CD4-positive, alpha-beta T cell (primary cell): ENCODE results near the gene CYP2A7. TPM values are rescaled to one million over a fixed set of nuclear protein-coding genes. Genes with fewer than 3 reads are reported as not detected.
"Not testable (repeated sequence)": the region's sequence is repeated elsewhere in the genome, so short reads cannot be mapped to it uniquely, and the experiment has no call there.

Source experiments
- ATAC-seq: fragments of 200-7000 bp; cut with Tn5 transposase; one replicate; pipeline ENCODE4 v1.10.0; 2022; ENCODE audit warnings: mild to moderate bottlenecking; ENCODE audit not compliant: poor library complexity
- CTCF ChIA-PET: fragments of 350-600 bp; sonication (Branson Sonifier 250); formaldehyde crosslinking; loops from one replicate; lab custom pipeline; 2021; ENCODE audit warnings: antibody characterized with exemption, inconsistent platforms; lab: Charles Lee
- POLR2A ChIA-PET: fragments of 350-600 bp; sonication (Branson Sonifier 250); formaldehyde crosslinking; loops from one replicate; lab custom pipeline; 2021; ENCODE audit warnings: antibody characterized with exemption, inconsistent platforms; lab: Charles Lee
- DNase-seq, 14 experiments: peaks; one replicate each; pipeline ENCODE4 v3.0.0-alpha.2; 2013 to 2020; ENCODE audit warnings: mixed read lengths in 2 of 14
- H3K27ac ChIP-seq, 2 donors: one replicate each; pipeline versions ENCODE4 v1.5.1 to v1.7.0; 2013; ENCODE audit warnings: low read length in 2 of 2, low read depth in 1 of 2, mild to moderate bottlenecking in 1 of 2
- H3K27me3 ChIP-seq, 2 experiments: 1 replicate in 1 of 2; 2 replicates in 1 of 2; pipeline versions ENCODE4 v1.6.1 to v1.7.0; 2013; ENCODE audit warnings: low read length in 2 of 2, control low read depth in 1 of 2, mild to moderate bottlenecking in 1 of 2, moderate library complexity in 1 of 2; ENCODE audit not compliant: insufficient read depth in 2 of 2, control insufficient read depth in 1 of 2
- H3K36me3 ChIP-seq: one replicate; pipeline ENCODE4 v1.6.1; 2013; ENCODE audit warnings: low read length, control low read depth; ENCODE audit not compliant: insufficient read depth
- H3K4me1 ChIP-seq: one replicate; pipeline ENCODE4 v1.6.1; 2013; ENCODE audit warnings: low read length, control low read depth; ENCODE audit not compliant: insufficient read depth
- H3K4me3 ChIP-seq: one replicate; pipeline ENCODE4 v1.5.1; 2013; ENCODE audit warnings: mild to moderate bottlenecking, low read length, moderate library complexity
- H3K9me3 ChIP-seq, 2 experiments: 1 replicate in 1 of 2; 2 replicates in 1 of 2; pipeline versions ENCODE4 v1.6.1 to v1.7.0; 2013; ENCODE audit warnings: low read length in 2 of 2, mild to moderate bottlenecking in 2 of 2, control low read depth in 1 of 2, moderate library complexity in 1 of 2; ENCODE audit not compliant: control insufficient read depth in 1 of 2, insufficient read depth in 1 of 2
- H3K27ac Mint-ChIP-seq: one replicate; pipeline ENCODE4 v1.8.0; 2020; ENCODE audit warnings: mixed read lengths
- H3K27me3 Mint-ChIP-seq: one replicate; pipeline ENCODE4 v1.8.0; 2021; ENCODE audit warnings: mixed read lengths
- H3K36me3 Mint-ChIP-seq: one replicate; pipeline ENCODE4 v1.8.0; 2021; ENCODE audit warnings: low read depth, mixed read lengths
- H3K4me1 Mint-ChIP-seq: one replicate; pipeline ENCODE4 v1.8.0; 2021; ENCODE audit warnings: low read depth, mixed read lengths
- H3K4me3 Mint-ChIP-seq: one replicate; pipeline ENCODE4 v1.8.0; 2020; ENCODE audit warnings: mild to moderate bottlenecking, mixed read lengths
- H3K9me3 Mint-ChIP-seq: one replicate; pipeline ENCODE4 v1.8.0; 2020; ENCODE audit warnings: mixed read lengths
- CTCF ChIP-seq: fragments of 200-600 bp; IDR thresholded peaks from one replicate; pipeline ENCODE4 v1.8.0; 2022; ENCODE audit warnings: antibody characterized with exemption, mild to moderate bottlenecking
- intact Hi-C, 2 experiments: fragments of 100-400 bp; cut with DNase I in 1 of 2; cut with micrococcal nuclease in 1 of 2; formaldehyde crosslinking; loops; one replicate each; pipeline versions ENCODE4 v1.15.1 to v1.9.0; 2023 to 2025; cut with DNase I, micrococcal nuclease
- polyA plus RNA-seq, 2 donors: library from polyadenylated mRNA; unstranded; fragments of 120-200 nt; gene quantifications; one replicate each; pipeline ENCODE4 v1.2.1, GENCODE V29; 2013
- total RNA-seq, 174 experiments: library from RNA in 2 of 174; stranded (reverse) in 2 of 174; gene quantifications; one replicate each; pipeline ENCODE4 v1.2.3 and lab custom pipeline; 2021 to 2026

Gene CYP2A7
- not detected for total RNA-seq
- polyA plus RNA-seq (2013, experiment 1 of 2), result 0.11 TPM
- 0.03 TPM for polyA plus RNA-seq (2013, experiment 2 of 2)
- 0 to 0.13 (median 0) reads per million in 172 experiments for total RNA-seq (lab: John Stamatoyannopoulos, UW)

GRCh38 chr19:40882062-40882461, at the start of gene CYP2A7:
TSS of gene CYP2A7 (minus strand) at chr19:40882231. CDS start at chr19:40882210, 21 bp downstream.
- H3K36me3 Mint-ChIP-seq, H3K27ac ChIP-seq, DNase-seq, H3K4me3 Mint-ChIP-seq, intact Hi-C loops, H3K4me1 ChIP-seq, H3K9me3 Mint-ChIP-seq, CTCF ChIA-PET, H3K27ac Mint-ChIP-seq, H3K36me3 ChIP-seq, H3K9me3 ChIP-seq, POLR2A ChIA-PET, H3K4me3 ChIP-seq, H3K27me3 ChIP-seq, H3K4me1 Mint-ChIP-seq, ATAC-seq: not testable (repeated sequence)
- peaks cover 43% of the 10 kb centered on the region for H3K27me3 Mint-ChIP-seq

GRCh38 chr19:40930799-40931198, 48.8 kb upstream of the CYP2A7 start:
- H3K4me3 ChIP-seq, POLR2A ChIA-PET, H3K9me3 ChIP-seq, H3K4me1 Mint-ChIP-seq, H3K27ac ChIP-seq, CTCF ChIA-PET, H3K27ac Mint-ChIP-seq, H3K4me1 ChIP-seq, intact Hi-C loops, H3K27me3 ChIP-seq, H3K36me3 Mint-ChIP-seq, H3K4me3 Mint-ChIP-seq, ATAC-seq, H3K9me3 Mint-ChIP-seq, DNase-seq, H3K36me3 ChIP-seq: not testable (repeated sequence)
- peaks cover 28% of the 10 kb centered on the region for H3K27me3 Mint-ChIP-seq

- CTCF ChIA-PET, H3K4me3 Mint-ChIP-seq, H3K9me3 ChIP-seq, ATAC-seq, H3K4me3 ChIP-seq, H3K27me3 ChIP-seq, H3K9me3 Mint-ChIP-seq, H3K4me1 Mint-ChIP-seq, H3K27ac ChIP-seq, POLR2A ChIA-PET, H3K36me3 Mint-ChIP-seq, intact Hi-C loops, DNase-seq, H3K27ac Mint-ChIP-seq, H3K36me3 ChIP-seq, H3K4me1 ChIP-seq: not testable (repeated sequence)
- peaks cover 25% of the 10 kb centered on the region for H3K27me3 Mint-ChIP-seq
These were observed 47.9 kb upstream of the CYP2A7 start for GRCh38 chr19:40929942-40930341.

- no peak overlapping the region for H3K27ac ChIP-seq
- H3K9me3 Mint-ChIP-seq, result no peaks in the 10 kb centered on the region
- H3K9me3 ChIP-seq, result no peaks in the 10 kb centered on the region
- H3K36me3 Mint-ChIP-seq, result no peaks in the 10 kb centered on the region
- peaks cover 5 to 6% of the 10 kb centered on the region in 2 experiments for H3K27me3 ChIP-seq
- CTCF ChIA-PET, result no interaction called here
- DNase-seq (no peak), ATAC-seq (no peak)
- no peak overlapping the region for H3K4me3 ChIP-seq
- H3K27me3 Mint-ChIP-seq, result peaks cover 25% of the 10 kb centered on the region
- no peaks in the 10 kb centered on the region for H3K36me3 ChIP-seq
- no peak for TF ChIP-seq CTCF
- H3K4me1 ChIP-seq, result no peaks in the 10 kb centered on the region
- H3K4me3 Mint-ChIP-seq, result no peak overlapping the region
- intact Hi-C loops, result no loop called here
- POLR2A ChIA-PET, result no interaction called here
- no peaks in the 10 kb centered on the region for H3K4me1 Mint-ChIP-seq
- no peak overlapping the region for H3K27ac Mint-ChIP-seq
These were observed 46.8 kb upstream of the CYP2A7 start for GRCh38 chr19:40928850-40929249.
